GM12864 (cell line): ENCODE results near the gene CAMK2B.

Experiments used
- DNase-seq: peaks from one replicate; pipeline ENCODE4 v3.0.0-alpha.2; 2011; ENCODE audit warnings: low read depth
- H3K4me3 ChIP-seq: 2 replicates; pipeline ENCODE4 v1.5.1; 2011; ENCODE audit warnings: mild to moderate bottlenecking, low read depth, low read length, control low read depth
- TF ChIP-seq, protein P1 (sequence below): IDR thresholded peaks from 2 replicates; pipeline ENCODE4 v1.5.1; 2011; ENCODE audit warnings: low read depth, mild to moderate bottlenecking, moderate library complexity, low read length, control low read depth, inconsistent platforms; ENCODE audit errors: missing control alignments

CAMK2B gene

DNA sequence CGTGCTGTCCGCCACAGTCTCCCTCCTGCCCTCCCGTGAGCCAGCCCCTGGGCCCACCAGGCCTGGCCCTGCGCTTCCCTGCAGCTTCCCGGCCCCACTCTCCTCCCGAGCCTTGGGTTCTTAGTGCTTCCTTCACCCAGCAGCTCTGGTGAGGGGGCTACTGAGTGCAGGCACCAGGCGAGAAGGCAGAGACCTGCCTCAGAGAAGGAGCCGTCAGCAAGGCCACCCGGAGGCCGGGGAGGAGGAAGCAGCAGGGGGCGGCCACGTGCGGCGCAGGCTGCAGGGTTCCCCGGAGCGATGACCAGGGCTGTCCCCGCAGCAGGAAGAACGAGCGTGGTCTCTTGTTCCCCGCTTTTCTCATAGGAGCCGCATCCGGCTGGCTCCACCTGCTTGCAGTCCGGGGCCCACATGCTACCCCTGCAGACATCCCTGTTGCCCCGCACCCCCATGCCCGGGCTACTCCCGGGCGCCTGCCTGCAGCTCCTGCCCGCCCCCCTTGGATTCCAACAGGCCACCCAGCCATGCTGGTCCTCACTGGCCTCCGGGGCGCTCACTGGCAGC lies 104.1 kb downstream of the CAMK2B start:
- TF ChIP-seq, protein P1, sequence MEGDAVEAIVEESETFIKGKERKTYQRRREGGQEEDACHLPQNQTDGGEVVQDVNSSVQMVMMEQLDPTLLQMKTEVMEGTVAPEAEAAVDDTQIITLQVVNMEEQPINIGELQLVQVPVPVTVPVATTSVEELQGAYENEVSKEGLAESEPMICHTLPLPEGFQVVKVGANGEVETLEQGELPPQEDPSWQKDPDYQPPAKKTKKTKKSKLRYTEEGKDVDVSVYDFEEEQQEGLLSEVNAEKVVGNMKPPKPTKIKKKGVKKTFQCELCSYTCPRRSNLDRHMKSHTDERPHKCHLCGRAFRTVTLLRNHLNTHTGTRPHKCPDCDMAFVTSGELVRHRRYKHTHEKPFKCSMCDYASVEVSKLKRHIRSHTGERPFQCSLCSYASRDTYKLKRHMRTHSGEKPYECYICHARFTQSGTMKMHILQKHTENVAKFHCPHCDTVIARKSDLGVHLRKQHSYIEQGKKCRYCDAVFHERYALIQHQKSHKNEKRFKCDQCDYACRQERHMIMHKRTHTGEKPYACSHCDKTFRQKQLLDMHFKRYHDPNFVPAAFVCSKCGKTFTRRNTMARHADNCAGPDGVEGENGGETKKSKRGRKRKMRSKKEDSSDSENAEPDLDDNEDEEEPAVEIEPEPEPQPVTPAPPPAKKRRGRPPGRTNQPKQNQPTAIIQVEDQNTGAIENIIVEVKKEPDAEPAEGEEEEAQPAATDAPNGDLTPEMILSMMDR, result no peak
- no peak overlapping the region for H3K4me3 ChIP-seq
- no peak for DNase-seq

DNA sequence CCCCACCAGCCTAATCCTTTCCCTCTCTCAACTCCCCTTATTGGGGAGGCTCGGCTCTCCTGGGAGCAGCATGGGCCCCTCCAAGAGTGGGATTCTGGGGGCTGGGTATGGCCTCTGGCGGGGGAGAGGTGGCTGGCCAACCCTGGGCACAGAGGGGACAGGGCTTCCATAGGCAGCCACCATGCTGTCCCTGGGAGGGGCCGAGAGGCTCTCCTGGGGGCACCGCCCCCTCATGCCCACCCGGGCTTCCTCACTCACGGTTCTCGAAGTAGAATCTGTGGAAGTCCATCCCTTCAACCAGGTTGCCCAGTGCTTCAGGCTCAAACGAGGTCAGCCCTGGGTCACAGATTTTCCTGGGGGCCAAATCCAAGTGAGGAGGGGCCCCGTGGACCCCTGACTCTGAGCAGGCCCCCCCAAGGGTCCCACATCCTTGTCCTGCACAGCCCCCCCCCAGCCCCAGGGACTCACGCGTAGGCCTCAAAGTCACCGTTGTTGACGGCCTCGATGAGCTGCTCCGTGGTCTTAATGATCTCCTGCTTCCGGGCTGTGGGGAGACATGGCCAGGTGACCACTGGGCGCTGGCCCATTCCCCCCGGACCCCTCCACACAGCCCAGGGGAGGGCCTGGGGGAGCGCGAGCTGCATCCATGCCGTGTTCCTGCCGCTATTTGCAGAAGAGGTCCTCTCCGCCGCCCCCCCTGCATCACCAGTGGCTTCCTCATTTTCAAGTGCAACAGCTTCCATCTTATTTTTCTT lies 104.9 kb downstream of the CAMK2B start:
- no peak for DNase-seq
- no peak overlapping the region for H3K4me3 ChIP-seq
- TF ChIP-seq, protein P1, result no peak

GRCh38 chr7:44220046-44220357 lies 105.4 kb downstream of the CAMK2B start:
- TF ChIP-seq, protein P1, result no peak
- no peak for DNase-seq
- no peak overlapping the region for H3K4me3 ChIP-seq

DNA sequence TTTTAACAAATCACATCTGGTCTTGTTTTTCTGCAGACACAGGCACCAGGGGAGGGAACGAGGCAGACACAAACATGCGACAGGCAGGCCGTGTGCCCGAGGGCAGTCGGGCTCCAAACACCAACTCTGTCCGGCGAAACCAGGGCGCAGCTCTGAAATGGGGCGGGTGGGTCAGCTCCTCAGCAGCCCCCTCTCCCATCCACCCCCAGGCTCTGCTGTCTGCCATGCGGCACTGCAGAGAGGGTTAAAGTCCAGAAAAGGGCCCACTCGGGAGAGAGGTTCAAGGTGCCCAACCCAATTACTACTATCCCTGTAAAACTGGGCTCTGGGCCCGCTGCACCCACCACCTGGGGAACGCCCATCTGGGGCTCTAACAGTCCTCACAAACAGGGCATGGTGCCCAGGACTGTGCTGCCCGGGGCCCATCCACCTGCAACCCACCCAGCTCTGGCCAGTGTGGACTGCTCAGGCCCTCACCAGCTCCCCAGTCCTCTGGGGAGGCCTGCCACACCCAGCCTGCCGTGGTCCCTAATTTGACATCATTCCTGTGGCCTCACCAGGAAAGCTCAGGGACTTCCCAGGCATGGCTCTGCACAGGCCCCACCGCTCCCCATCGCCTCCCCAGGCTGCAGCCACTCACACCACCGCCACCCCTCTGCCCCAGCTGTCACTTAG lies 105.9 kb downstream of the CAMK2B start:
- H3K4me3 ChIP-seq, result no peak overlapping the region
- no peak for DNase-seq
- TF ChIP-seq, protein P1, result no peak

- H3K4me3 ChIP-seq, result no peak overlapping the region
- TF ChIP-seq, protein P1, result no peak
- no peak for DNase-seq
These were observed 106.8 kb downstream of the CAMK2B start for GRCh38 chr7:44218418-44219201.

DNA sequence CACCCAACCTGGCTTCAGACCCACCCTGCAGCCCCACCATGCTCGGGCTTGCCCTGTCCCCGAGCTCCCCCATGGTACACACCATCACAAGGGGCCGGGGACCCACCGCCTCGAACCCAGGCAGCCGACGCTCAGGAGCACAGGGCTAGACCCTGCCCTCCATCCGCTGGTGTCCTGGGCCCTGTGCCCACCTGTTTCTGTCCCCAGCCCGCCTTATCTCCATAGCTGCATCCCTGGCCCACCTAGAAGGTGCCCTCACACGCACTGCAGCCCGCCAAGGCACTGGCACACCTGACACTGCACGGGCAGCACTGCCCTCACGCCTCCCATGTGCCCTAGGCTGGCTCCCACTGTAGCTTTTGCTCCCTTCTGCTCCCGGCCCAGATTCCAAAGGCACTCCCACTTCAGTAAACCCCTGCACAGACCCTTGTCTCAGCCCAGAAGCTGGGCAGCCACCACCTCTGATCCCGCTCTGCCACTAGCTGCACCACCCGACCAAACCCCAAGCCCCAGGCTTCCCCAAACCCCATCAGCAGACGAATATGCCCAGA lies 107.5 kb downstream of the CAMK2B start:
- H3K4me3 ChIP-seq, result no peak overlapping the region
- DNase-seq, result no peak
- TF ChIP-seq, protein P1, result no peak
